NCI-H2171 (cell line): ENCODE data around the gene GPR180.

Experiments
- DNase-seq: peaks from one replicate; lab custom pipeline; 2025; lab: John Stamatoyannopoulos, UW

GPR180 gene

DNA sequence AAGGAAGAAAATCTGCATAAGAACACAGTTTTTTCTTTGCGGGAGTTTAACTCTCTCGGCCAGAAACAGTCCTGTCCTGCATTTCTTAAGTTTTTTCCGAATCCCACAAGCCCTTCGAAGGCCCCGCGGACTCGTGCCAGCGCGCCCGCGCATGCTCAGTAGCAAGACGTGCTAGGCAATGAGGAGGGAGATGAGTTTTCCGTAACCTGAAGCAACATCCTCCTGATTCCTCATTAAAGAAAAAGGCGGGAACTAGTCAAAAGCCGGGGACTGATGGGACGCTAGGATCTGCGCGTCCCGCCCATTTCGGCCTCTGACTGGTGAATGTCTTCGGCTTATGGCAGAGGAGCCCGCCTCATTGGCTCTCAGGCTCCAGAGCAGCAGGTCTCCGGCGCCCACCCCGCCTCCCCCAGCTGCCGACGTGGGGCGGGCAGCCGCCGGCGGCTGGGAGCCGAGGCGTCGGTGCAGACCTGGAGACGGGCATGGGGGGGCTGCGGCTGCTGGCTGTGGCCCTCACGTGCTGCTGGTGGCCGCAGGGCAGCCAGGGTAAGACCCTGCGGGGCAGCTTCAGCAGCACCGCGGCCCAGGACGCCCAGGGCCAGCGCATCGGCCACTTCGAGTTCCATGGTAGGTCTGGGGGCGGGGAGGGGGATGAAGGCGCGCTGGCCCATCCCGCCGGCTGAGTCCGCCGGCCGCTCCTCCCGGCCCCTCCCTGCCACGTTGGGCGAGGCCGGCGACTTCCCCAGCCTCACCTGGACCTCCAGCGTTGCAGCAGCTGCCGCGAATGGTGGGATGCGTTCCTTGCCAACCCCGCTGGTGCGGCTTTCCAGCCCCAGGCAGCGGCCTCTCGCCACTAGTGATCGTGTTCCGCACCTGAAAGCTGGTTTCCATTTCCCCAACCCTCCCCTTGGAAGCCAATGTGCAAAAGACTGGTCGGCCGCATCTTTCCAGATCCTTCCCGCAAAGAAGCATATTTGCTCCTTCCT is at the start of gene GPR180:
TSS of gene GPR180 (plus strand) at position 412 of the 986 bp plus-strand sequence. CDS start at position 483, 71 bp downstream.
- peak; percentile 99 for DNase-seq

DNA sequence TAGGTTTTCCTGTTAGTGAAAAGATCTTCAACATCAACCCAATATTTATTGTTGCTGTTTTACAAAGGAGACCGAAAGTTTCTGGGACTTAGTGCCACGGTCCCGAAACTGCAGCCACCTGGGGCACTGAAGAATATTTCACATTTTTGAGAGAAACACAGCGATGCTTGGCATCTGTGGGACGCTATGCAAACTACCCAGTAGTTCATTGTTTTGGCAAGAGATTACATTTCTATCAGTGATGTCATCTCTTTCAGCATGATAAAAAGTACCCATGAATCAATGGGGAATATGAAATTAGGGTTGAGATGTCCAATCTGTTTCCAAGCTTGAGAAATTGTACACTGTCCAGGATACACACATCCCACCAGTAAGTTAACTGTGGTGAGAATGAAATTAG is 49.6 kb upstream of the GPR180 start:
- no peak for DNase-seq

DNA sequence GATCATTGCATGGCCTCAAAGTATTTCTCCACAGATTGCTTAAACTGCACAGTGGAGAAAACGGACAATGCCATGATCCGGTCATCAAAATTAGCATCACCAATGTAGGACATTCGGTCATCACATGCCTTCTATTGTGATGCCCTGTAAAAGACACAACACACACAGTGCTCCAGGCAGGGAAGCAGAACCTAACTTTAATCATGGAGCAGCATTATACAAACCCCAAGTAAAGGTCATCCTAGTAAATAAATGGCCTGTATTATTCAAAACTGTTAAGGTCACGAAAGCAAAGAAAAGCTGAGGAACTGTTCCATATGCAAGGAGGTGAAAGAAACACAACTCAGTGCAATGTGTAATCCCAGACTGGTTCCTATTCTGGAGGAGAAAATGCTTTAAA is 47.9 kb upstream of the GPR180 start:
- DNase-seq = no peak

DNA sequence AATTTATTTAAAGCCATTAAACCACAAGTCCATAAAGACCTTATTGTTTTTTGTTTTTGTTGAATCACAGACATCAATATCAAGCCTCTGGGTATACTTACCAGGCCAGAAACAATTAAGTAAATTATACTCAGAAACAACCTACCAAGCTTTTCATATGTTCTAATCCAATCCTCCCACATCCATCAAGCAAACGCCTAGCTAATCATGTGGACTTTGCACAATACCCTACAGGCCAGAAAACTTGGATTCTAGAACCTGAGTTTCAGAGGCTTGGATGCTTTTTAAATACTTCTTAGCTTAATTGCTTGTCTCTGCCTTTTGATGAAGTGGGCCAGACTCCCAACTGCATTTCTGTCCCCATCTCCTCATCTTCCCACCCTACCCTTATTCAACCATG is 45.6 kb upstream of the GPR180 start:
- no peak for DNase-seq

DNA sequence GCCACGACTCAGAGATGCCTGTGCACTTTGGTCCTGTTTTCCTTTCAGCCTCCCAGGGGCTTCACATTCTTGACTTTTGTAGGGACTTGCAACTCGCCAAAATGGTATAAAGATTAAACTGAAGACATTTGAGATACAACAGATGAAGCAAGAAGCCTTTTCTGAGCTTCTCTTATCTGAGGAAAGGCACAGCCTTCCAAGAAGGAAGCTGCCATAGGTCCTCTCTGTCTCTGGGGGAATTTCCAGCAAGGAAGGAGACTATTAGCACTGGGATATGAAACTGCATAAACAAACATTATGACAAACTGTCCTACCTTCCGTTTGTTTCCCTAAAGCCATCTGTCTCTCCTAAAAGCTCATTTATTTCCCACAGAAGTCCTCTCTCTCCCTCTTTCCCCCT is 45.0 kb upstream of the GPR180 start:
- DNase-seq = no peak

DNA sequence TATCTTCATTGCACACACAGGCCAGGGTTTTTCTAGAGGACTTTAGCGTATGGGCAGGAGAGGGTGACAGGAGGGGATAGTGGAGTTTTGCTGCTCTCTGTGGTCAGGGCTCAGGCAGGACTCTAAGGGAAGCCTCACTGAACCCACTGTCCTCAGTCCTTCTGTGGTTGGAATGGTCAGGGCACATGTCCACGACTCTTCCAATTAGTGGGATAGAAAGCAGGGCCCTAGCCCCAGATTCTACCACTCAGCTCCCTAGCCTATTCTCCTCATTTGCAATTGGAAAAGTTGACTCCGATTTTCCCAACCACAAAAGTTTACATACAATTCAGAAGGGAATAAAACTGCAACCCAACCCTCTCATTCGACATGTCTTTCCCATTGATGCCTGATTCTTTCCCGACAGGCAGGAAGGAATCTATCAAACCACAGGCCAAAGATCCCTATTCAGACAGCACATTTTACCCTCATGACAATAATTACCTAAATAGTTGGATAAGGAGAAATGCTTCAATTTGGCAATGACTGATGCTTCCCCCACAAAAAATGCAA is 43.9 kb upstream of the GPR180 start:
- DNase-seq = no peak

DNA sequence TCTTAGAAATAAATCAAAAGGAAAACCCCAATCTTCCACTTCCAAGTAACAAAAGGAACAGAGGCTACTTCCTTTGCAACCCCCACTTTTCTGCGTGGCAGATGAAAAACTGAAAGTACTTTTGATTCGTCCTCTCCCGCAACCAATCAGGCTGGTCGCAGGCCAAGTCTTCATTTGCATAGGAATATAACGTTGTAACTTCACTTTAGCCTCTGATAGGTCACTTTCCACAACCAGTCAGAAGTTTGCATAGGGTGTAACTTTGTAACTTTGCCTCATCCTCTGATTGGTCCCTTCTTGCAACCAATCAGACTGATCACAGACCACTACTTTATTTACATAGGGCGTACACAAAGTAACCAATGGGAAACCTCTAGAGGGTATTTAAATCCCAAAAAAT is 42.9 kb upstream of the GPR180 start:
- no peak for DNase-seq

DNA sequence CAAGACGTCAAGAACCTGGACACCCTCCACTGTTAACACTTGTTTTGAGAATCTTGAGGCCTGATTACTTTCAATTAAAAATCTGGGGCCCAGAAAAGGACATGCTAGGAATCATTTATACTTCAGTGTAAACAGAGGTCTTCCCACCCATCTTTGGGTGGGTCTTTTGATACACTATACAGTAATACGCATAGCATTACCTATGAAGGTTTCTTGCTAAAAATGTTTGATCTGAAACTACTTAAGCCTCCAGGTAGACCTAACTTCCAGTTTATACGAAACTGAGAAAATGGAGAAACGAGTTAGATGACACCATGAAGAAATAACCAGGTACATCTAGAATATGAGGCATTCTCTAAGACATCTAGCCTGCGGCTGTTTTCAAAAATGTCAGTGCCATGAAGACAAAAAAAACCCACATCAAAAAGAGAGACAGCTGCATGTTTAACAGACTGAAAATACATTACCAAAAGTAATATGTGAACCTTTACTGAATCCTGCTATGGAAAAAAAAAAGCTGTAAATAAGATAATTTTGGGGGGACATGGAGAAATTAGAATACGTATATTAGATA is 42.3 kb upstream of the GPR180 start:
- no peak for DNase-seq

DNA sequence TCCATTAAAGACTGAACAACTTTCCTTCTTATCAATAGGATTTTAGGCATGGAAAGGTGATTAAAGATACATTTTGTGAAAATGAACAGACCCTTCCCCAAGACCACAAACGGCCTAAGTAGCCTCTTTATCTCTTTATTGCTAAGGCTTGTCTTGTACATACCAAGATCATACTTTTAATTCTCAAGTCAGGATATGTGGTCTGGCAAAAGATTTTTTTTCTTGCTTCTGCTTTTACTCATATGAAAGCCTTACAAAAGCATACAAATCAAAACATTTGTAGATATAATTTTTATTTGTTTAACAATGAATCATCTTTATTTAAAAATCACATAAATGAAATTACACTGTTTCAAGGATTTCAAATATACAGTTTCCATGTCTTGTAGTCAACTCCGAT is 41.5 kb upstream of the GPR180 start:
- DNase-seq = no peak

DNA sequence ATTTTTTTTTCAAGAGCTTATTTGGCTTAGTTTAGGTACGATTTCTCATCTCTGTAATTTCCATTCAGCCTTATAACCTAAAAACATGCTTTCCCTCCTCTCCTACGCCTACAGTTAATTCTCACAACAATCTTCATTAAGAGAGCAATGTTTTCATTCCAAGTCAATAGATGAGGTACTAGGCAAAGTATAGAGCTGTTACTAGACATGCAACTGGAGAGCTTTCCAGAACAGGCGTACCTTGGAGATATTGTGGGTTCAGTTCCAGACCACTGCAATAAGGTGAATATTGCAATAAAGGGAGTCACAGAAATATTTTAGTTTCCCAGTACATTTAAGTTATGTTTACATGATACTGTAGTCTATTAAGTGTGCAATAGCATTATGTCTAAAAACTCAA is 40.5 kb upstream of the GPR180 start:
- no peak for DNase-seq

DNA sequence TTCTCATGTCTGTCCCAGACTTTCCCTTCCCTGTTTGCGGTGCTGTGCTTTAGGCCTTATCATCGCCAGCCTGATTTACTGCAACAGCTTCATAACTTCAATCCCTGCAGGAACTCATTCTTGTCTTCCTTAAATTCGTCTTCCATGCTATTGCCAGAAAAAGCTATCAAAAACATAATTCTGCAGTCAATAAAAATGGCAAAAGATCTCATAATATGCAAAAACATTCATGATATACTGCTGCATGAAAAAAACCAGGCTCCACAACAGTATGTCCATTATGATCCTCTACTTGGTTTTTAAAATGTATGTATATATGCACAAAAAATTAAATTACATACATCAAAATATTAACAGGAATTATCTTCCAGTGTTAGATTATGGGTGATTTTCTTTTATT is 34.1 kb upstream of the GPR180 start:
- DNase-seq = no peak

DNA sequence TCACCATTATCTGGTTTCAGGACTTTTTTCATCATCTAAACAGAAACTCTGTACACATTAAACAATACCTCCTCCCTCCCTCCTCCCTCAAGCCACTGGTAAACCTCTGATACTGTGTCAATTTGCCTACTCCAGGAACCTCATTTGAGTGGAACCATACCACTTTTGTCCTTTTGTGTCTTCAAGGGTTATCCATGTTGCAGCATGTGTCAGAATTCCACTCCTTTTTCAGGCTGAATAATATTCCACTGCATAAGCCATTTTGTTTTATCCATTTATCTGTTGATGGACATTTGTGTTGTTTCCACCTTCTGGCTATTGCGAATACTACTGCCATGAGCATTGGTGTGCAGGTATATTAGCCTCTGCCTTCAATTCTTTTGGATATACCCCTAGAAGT is 33.2 kb upstream of the GPR180 start:
- no peak for DNase-seq

DNA sequence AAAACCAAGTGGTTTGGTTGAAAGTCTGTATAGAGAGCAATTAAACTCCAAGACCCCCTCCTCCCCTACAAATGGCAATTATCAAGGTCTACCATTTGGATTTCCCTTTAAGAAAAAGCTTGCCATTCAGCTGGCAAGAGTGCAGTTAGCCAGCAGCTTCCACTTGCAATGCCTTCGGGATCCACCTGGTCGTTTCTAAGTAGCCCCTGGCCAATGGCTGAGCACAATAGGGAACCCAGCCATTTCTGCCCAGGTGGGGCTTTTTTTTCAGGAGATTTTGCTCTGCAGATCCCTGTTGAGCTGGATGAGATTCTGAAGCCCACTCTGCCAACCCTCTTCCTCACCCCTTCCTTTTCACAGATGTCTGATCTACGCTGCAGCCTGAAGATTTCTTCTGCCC is 32.0 kb upstream of the GPR180 start:
- DNase-seq = no peak

DNA sequence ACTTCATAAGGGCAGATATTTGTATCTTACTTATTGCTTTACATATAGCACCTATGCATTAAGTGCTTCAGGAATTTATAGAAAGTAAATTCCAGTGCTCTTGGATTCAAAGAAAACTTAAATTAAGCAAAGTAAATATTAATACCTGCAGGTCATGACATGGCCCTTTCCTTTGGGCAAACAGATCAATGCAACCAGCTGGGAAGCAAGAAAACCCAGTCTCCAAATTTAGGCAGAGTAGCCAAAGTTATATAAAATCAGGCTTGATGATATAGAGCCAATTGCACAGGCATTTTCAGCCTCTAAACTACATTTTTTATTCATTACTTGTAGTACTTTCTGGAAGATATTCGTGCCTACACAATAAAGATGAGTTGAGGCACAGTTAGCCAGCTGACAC is 22.6 kb upstream of the GPR180 start:
- DNase-seq = no peak

DNA sequence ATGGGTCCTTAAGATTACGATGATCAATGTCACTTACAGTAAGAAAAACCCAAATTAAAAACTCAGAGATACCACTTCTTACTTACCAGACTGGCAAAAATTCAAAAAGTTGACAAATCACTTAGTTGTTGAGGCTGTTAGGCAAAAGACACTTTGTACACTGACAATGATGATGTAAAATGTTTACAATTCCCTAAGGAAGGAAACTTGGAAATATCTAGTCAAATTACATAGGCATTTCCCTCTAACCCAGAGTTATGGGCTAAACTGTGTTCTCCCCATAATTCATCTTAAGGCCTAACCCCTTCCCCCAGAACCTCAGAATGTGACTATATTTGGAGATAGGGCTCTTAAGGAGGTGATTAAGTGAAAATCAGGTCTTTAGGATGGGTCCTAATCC is 17.7 kb upstream of the GPR180 start:
- no peak for DNase-seq

DNA sequence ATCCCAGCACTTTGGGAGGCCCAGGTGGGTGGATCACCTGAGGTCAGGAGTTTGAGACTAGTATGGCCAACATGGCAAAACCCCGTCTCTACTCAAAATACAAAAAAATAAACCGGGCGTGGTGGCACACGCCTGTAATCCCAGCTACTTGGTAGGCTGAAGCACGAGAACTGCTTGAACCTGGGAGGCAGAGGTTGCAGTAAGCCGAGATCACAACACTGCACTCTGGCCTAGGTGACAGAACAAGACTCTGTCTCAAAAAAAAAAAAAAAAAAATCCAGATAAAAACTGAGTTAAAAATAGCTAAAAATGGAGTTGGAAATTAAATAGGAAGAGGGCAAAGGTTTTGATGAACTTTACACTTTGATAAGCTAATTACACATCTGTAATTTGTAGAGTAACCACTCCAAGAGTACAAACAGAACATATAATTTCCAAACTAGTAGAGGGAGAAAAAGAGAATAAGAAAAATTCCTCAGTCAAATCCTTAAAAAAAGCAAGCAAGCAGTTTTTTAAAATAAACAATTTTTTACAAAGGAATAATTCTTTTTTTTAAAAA is 16.0 kb upstream of the GPR180 start:
- DNase-seq = no peak

DNA sequence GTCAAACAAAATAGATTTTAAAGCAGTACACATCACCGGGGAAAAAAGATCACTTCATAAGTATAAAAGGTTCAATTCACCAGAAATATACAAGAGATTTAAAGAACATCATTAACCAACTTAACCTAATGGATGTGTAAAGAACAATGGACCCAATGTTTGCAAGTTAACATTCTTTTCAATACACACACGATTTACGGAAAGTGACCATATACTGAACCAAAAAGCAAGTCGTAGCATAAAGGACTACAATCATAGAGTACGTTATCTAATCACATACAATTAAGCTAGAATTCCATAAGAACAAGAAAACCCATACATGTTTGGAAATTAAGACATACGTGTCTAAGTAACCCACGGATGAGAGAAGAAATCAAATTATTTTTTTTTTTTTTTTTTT is 15.3 kb upstream of the GPR180 start:
- no peak for DNase-seq

DNA sequence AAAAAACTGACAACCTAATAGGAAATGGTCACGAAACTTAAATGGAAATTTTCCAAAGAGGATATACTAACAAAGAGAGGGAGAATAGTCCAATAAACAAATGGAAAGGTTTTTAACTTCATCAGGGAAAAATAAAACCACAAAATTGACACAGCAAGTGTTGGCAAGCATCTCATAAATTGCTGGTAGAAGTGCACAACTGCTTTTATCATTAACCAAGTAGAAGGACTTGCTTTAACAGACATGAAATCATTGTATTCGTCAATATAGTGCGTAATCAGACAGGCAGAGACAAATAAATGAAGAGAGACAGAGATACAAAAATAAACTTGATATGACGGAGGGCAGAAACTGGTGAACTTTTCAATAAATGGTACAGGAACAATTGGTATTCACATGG is 13.1 kb upstream of the GPR180 start:
- DNase-seq = no peak

DNA sequence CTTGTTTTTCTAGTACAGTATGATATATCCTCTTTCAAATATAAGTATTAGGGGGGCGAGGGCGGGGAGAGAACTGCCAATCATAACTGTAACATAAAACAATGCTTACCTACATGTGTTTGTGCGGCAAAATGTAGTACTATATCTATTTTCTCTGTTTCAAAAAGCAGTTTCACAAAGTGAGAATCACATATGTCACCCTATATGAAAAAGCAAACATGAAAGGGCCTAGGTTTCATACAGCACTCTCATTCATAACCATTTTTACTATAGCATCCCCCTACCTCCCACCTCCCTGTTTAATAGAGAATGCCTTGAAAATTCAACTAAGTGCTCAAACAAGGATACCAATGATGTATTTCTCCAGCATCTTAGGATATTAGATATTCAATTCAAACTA is 10.9 kb upstream of the GPR180 start:
- no peak for DNase-seq

DNA sequence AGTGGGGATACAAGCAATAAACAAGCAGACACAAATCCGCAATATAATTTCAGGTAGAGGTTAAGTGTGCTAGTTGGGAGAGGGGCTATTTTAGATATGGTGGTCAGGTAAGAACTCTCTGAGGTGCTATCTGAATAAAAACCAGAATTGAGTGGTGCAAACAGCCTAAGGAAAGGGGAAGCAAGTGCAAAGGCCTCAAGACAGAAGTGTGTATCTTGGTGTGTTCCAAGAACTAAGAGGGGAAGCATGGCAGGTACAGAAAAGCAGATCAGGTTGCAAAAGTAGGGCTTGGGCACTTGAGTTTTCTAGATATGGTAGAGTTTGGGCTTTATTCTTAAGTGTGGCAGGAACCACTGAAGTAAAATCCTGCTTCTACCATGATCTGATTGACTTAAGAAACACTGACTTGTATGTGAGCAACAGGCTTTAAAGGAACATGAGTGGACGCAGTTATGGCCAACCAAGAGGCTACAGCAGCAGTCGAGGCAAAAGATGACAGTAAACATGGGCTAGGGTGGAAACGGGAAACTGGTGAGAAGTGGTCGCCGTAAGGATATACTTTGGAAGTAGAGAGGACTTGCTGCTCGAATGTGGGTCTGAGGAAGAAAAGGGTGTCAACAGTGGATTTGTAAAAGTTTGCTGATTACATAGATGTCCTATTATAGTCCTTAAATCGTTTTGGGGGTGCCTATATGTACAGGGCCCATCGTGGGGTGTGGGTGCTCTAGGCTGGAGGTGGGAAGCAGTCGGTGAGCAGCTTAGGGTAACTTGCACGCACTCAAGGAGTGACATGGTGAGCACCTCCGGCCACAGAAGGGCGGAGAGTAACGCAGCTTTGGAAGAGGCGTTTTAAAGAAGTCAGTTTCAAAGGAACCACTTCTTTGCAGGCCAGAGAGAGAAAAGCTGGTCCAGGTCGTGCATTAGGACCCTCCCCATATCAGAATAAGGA is 6.4 kb upstream of the GPR180 start:
- no peak for DNase-seq

DNA sequence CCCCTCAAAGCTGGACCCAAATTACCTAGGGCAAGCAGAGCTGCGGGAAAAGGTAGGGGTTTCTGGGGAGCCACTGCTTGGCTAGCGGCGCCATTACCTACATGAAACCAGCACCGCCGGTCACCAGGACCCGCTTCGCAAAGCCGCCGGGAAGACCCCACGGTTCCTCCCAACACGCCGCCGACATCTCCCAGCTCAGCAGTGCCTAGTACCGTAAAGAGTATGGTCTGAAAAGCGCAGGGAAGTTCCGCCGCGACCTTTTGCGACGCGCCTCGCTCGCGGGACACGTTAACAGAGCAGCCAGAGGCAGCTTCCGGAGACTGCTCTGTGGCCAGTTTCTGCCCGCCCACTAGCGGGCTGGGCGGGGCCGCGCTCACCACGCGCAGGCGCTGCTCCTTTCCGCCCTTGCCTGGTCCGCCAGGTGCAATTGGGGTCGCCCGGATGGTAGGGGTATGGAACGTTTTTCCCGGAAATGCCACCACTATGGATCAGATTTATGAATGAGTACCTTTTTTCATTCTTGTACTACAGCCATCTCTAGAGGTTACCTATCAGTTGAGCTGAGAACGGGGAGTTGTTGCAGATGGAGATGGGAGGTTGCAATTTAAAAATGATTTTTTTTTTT is 5.6 kb upstream of the GPR180 start, which contains the start of gene TGDS:
TSS of gene TGDS (minus strand) at position 203 of the 625 bp plus-strand sequence. CDS start at position 187, 16 bp downstream.
- DNase-seq = peak; percentile 96
